T47D (cell line): ENCODE measurements around the gene COL24A1.
"Not testable (repeated sequence)": the region's sequence is repeated elsewhere in the genome, so short reads cannot be mapped to it uniquely, and the experiment has no call there.

Experiments
- DNase-seq, 2 experiments: peaks; one replicate each; pipeline versions ENCODE4 v3.0.0 to v3.0.0-alpha.2; 2011 to 2012; ENCODE audit warnings: low read depth in 1 of 2, low spot score in 1 of 2
- JUND ChIP-seq: IDR thresholded peaks from 2 replicates; pipeline ENCODE4 v1.6.1; 2012; ENCODE audit warnings: low read depth
- in situ Hi-C: cut with HindIII; loops from 2 replicates; pipeline ENCODE4 v1.10.0; 2016; ENCODE audit warnings: low sequenced_read_pairs, low pct_unique_long_range_greater_than_20kb

COL24A1 gene

GRCh38 chr1:85830837-85831236 lies 325.7 kb downstream of the COL24A1 start:
- peak in 1 of 2 experiments; percentile 59 for DNase-seq
- TF ChIP-seq JUND: no peak
- in situ Hi-C loops: no loop called here

GRCh38 chr1:85824066-85824840 lies 332.3 kb downstream of the COL24A1 start:
- peak; percentile 10 to 91 for DNase-seq
- TF ChIP-seq JUND: no peak
- in situ Hi-C loops: no loop called here

- no peak for TF ChIP-seq JUND
- in situ Hi-C loops: no loop called here
- DNase-seq: no peak
Observed at GRCh38 chr1:85822696-85823095, 333.9 kb downstream of the COL24A1 start.

GRCh38 chr1:85818371-85818770 lies 338.2 kb downstream of the COL24A1 start:
- no peak for TF ChIP-seq JUND
- in situ Hi-C loops: no loop called here
- DNase-seq: peak in 1 of 2 experiments; percentile 53

- DNase-seq: no peak
- no peak for TF ChIP-seq JUND
- in situ Hi-C loops: no loop called here
Observed at GRCh38 chr1:85816606-85817005, 340.0 kb downstream of the COL24A1 start.

- in situ Hi-C loops: no loop called here
Observed at GRCh38 chr1:85815906-85816305, 340.7 kb downstream of the COL24A1 start.

GRCh38 chr1:85806236-85806965 lies 350.2 kb downstream of the COL24A1 start:
- no peak for TF ChIP-seq JUND
- in situ Hi-C loops: no loop called here
- no peak for DNase-seq

More at GRCh38 chr1:85815906-85816305, 340.7 kb downstream of the COL24A1 start:
- DNase-seq: no peak
- TF ChIP-seq JUND: no peak

- DNase-seq: no peak
- TF ChIP-seq JUND: no peak
Observed at GRCh38 chr1:85801520-85801919, 355.1 kb downstream of the COL24A1 start.

GRCh38 chr1:85799737-85800136 lies 356.8 kb downstream of the COL24A1 start:
- TF ChIP-seq JUND: no peak
- in situ Hi-C loops: no loop called here
- DNase-seq: no peak

More at GRCh38 chr1:85801520-85801919, 355.1 kb downstream of the COL24A1 start:
- in situ Hi-C loops: no loop called here

GRCh38 chr1:85798419-85798818 lies 358.2 kb downstream of the COL24A1 start:
- in situ Hi-C loops: no loop called here
- no peak for DNase-seq
- TF ChIP-seq JUND: no peak

GRCh38 chr1:85777021-85777420 lies 379.6 kb downstream of the COL24A1 start:
- in situ Hi-C loops, DNase-seq: not testable (repeated sequence)

GRCh38 chr1:85762804-85763203 lies 393.8 kb downstream of the COL24A1 start:
- in situ Hi-C loops: no loop called here
- no peak for TF ChIP-seq JUND
- no peak for DNase-seq

GRCh38 chr1:85756864-85757263 lies 399.7 kb downstream of the COL24A1 start:
- no peak for TF ChIP-seq JUND
- in situ Hi-C loops: no loop called here
- no peak for DNase-seq
